K562 (cell line): ENCODE results near the gene BLCAP. TPM values are rescaled to one million over a fixed set of nuclear protein-coding genes. Genes with fewer than 3 reads are reported as not detected.
A peak's percentile ranks its signal among the peaks of the same experiment; 100 is the strongest.

Experiments
- CEBPG ChIP-seq, 3 experiments: fragments of 200-800 bp in 1 of 3; sonication (Bioruptor generic) in 1 of 3; sonication (generic) in 1 of 3; formaldehyde crosslinking in 1 of 3; IDR thresholded peaks in 2 of 3; conservative IDR thresholded peaks in 1 of 3; 2 replicates each; pipeline versions ENCODE4 v1.6.1 to v1.8.0; 2016 to 2022; ENCODE audit warnings: missing compliant biosample characterization in 2 of 3, missing genetic modification characterization in 2 of 3, mild to moderate bottlenecking in 1 of 3, missing genetic modification reagents in 1 of 3
- CREB3 ChIP-seq: fragments of 450-650 bp; conservative IDR thresholded peaks from 2 replicates; pipeline ENCODE4 v1.6.1; 2016; ENCODE audit warnings: missing genetic modification characterization, low read depth, mild to moderate bottlenecking, missing compliant biosample characterization, moderate library complexity
- CTBP1 ChIP-seq: fragments of 450-650 bp; IDR thresholded peaks from 2 replicates; pipeline ENCODE4 v1.6.1; 2016; ENCODE audit warnings: borderline replicate concordance
- DACH1 ChIP-seq: fragments of 450-650 bp; IDR thresholded peaks from 2 replicates; pipeline ENCODE4 v1.6.1; 2018; ENCODE audit not compliant: partially characterized antibody
- ESRRB ChIP-seq: fragments of 250-450 bp; sonication (Bioruptor Pico); IDR thresholded peaks from 2 replicates; pipeline ENCODE4 v1.5.0; 2020; ENCODE audit warnings: mild to moderate bottlenecking, moderate library complexity, borderline replicate concordance
- EZH2 ChIP-seq: IDR thresholded peaks from 2 replicates; pipeline ENCODE4 v1.6.1; 2012; ENCODE audit warnings: low read depth, mild to moderate bottlenecking, inconsistent platforms, low read length, borderline replicate concordance
- HDAC6 ChIP-seq: IDR thresholded peaks from 2 replicates; pipeline ENCODE4 v1.6.1; 2012; ENCODE audit warnings: low read depth, mild to moderate bottlenecking, control low read depth, inconsistent platforms, low read length, moderate library complexity
- ILF3 ChIP-seq: fragments of 450-650 bp; IDR thresholded peaks from 2 replicates; pipeline ENCODE4 v1.6.1; 2018; ENCODE audit warnings: antibody characterized with exemption, mild to moderate bottlenecking, moderate library complexity, borderline replicate concordance
- KAT2B ChIP-seq: IDR thresholded peaks from one replicate; pipeline ENCODE4 v1.6.1; 2012; ENCODE audit warnings: low read depth, mild to moderate bottlenecking, control low read depth, inconsistent platforms, low read length, moderate library complexity
- KLF10 ChIP-seq: fragments of 250-450 bp; sonication (Bioruptor Pico); IDR thresholded peaks from 2 replicates; pipeline ENCODE4 v1.6.1; 2021; ENCODE audit warnings: matching md5 sums
- NR2C1 ChIP-seq, 2 experiments: fragments of 450-650 bp; IDR thresholded peaks; 2 replicates each; pipeline ENCODE4 v1.6.1; 2017; ENCODE audit warnings: mild to moderate bottlenecking in 2 of 2, antibody characterized with exemption in 1 of 2, inconsistent platforms in 1 of 2, missing compliant biosample characterization in 1 of 2, missing genetic modification characterization in 1 of 2
- PHF21A ChIP-seq: fragments of 450-650 bp; IDR thresholded peaks from 2 replicates; pipeline ENCODE4 v1.6.1; 2017; ENCODE audit warnings: low read depth, borderline replicate concordance
- RERE ChIP-seq: sonication (generic); formaldehyde crosslinking; IDR thresholded peaks from 2 replicates; pipeline ENCODE4 v1.8.0; 2023; ENCODE audit warnings: missing genetic modification reagents, mild to moderate bottlenecking, borderline replicate concordance
- TBP ChIP-seq: optimal IDR thresholded peaks from 2 replicates; pipeline ENCODE3; 2011; ENCODE audit warnings: low read depth, low read length, improper control_type of control experiment
- TEAD4 ChIP-seq, 2 experiments: sonication (generic) in 1 of 2; formaldehyde crosslinking in 1 of 2; IDR thresholded peaks; 2 replicates each; pipeline versions ENCODE4 v1.6.1 to v1.8.0; 2012 to 2022; ENCODE audit warnings: borderline replicate concordance in 1 of 2, inconsistent platforms in 1 of 2, low read length in 1 of 2, mild to moderate bottlenecking in 1 of 2, missing genetic modification reagents in 1 of 2
- ZBTB17 ChIP-seq: fragments of 450-650 bp; formaldehyde crosslinking; IDR thresholded peaks from 2 replicates; pipeline ENCODE4 v1.4.0; 2020; ENCODE audit warnings: mild to moderate bottlenecking
- ZBTB8A ChIP-seq: fragments of 450-650 bp; IDR thresholded peaks from 2 replicates; pipeline ENCODE4 v1.6.1; 2018; ENCODE audit warnings: mild to moderate bottlenecking, moderate library complexity; ENCODE audit not compliant: partially characterized antibody
- ZNF431 ChIP-seq: sonication (generic); formaldehyde crosslinking; IDR thresholded peaks from 2 replicates; pipeline ENCODE4 v1.8.0; 2022; ENCODE audit warnings: mild to moderate bottlenecking, missing genetic modification reagents
- ZNF57 ChIP-seq: fragments of 450-650 bp; formaldehyde crosslinking; IDR thresholded peaks from 2 replicates; pipeline ENCODE4 v1.4.0; 2020; ENCODE audit warnings: mild to moderate bottlenecking, moderate library complexity
- polyA plus RNA-seq, 8 experiments: library from polyadenylated mRNA; depleted of rRNA in 4 of 8; stranded (reverse) in 5 of 8; unstranded in 3 of 8; fragments of >200 nt; fragmentation: Nextera tagmentation in 2 of 8; fragmentation: Illumina TruSeq in 1 of 8; extraction: Ambion mirVana in 2 of 8; extraction: Trizol in 1 of 8; gene quantifications; 2 replicates each; pipeline versions ENCODE4 v1.2.1 to v1.2.3, GENCODE V29; 2011 to 2014; ENCODE audit warnings: inconsistent platforms in 1 of 8, missing spikeins in 1 of 8
- total RNA-seq, 7 experiments: library from RNA; depleted of rRNA in 6 of 7; stranded (reverse); fragments of >200 nt in 6 of 7; fragmentation: Illumina TruSeq in 2 of 7; extraction: Trizol in 2 of 7; gene quantifications; 2 replicates each; pipeline versions ENCODE4 v1.2.1 to v1.2.3, GENCODE V29; 2011 to 2021; ENCODE audit warnings: low replicate concordance in 1 of 7

BLCAP gene
- total and polyA plus RNA-seq, 9 of the 15 experiments (the other 6 are each of a cell fraction or from before 2014, with no cell fraction given): 16.9 to 41.5 (median 27.6) TPM

- TF ChIP-seq DACH1 (no peak), TEAD4 (IDR thresholded peaks at IDR 0.05; ENCODE audit: low read length) (peak; percentile 94), TEAD4 (CRISPR knock-in tag; IDR thresholded peaks at IDR 0.05; ENCODE audit: borderline replicate concordance) (no peak), HDAC6 (no peak), CREB3 (tag) (no peak), ILF3 (no peak), CEBPG (CRISPR knock-in tag; IDR thresholded peaks at IDR 0.05) (no peak), CEBPG (tag; conservative IDR thresholded peaks at IDR 0.05 in 1 of 2, IDR thresholded peaks at IDR 0.05 in 1 of 2) (no peak), CTBP1 (peak; percentile 41; the same call in 1 of the 2 replicates), KAT2B (no peak), PHF21A (no peak), ZNF57 (CRISPR knock-in tag) (no peak), ZNF431 (no peak), EZH2 (no peak), ZBTB17 (CRISPR knock-in tag) (no peak), ZBTB8A (no peak), KLF10 (no peak), TBP (no peak), RERE (CRISPR knock-in tag) (no peak), NR2C1 (IDR thresholded peaks at IDR 0.05) (0 out of 2 replicates have a peak, but pooled peaks have one; percentile 31), NR2C1 (tag; IDR thresholded peaks at IDR 0.05) (no peak), ESRRB (CRISPR knock-in tag) (no peak)
These were observed 1.3 kb downstream of the BLCAP start (continued) for GRCh38 chr20:37526238-37526838.
